Peyer's patch (tissue), 4 donors: Measurements from ENCODE around the gene SLC25A21. TPM values are rescaled to one million over a fixed set of nuclear protein-coding genes. Genes with fewer than 3 reads are reported as not detected.

Source experiments
- DNase-seq, 3 donors: peaks; one replicate each; pipeline ENCODE4 v3.0.0-alpha.2; 2017 to 2019
- H3K27ac ChIP-seq, 4 donors: fragments of 200-600 bp; sonication (generic); one replicate each; pipeline ENCODE4 v1.5.1; 2016 to 2019
- H3K27me3 ChIP-seq, 2 donors: fragments of 200-600 bp; sonication (generic); one replicate each; pipeline ENCODE4 v1.5.1; 2019
- H3K36me3 ChIP-seq, 3 donors: fragments of 200-600 bp; sonication (generic); one replicate each; pipeline ENCODE4 v1.5.1; 2016 to 2019
- H3K4me1 ChIP-seq, 4 donors: fragments of 200-600 bp; sonication (generic); one replicate each; pipeline ENCODE4 v1.5.1; 2016 to 2019
- H3K4me3 ChIP-seq, 4 donors: fragments of 200-600 bp; sonication (generic); 1 replicate in 3 of 4; 2 replicates in 1 of 4; pipeline ENCODE4 v1.5.1; 2016 to 2019; ENCODE audit warnings: mild to moderate bottlenecking in 1 of 4
- H3K9me3 ChIP-seq, 4 donors: fragments of 200-600 bp; sonication (generic); one replicate each; pipeline ENCODE4 v1.5.1; 2016 to 2019; ENCODE audit warnings: mild to moderate bottlenecking in 1 of 4
- POLR2A ChIP-seq, 2 donors: fragments of 450-650 bp; IDR thresholded peaks; one replicate each; pipeline ENCODE4 v1.5.1; 2017; ENCODE audit warnings: antibody characterized with exemption in 2 of 2, mild to moderate bottlenecking in 2 of 2, moderate library complexity in 2 of 2
- total RNA-seq, 4 donors: library from RNA; depleted of rRNA; stranded (reverse); fragments of >200 nt; gene quantifications; one replicate each; pipeline ENCODE4 v1.1.0, GENCODE V29; 2016
- TF ChIP-seq, protein P1 (sequence below), 6 experiments: fragments of 450-650 bp in 4 of 6; fragments of 200-600 bp in 2 of 6; sonication (generic) in 1 of 6; IDR thresholded peaks; one replicate each; pipeline ENCODE4 v1.5.1; 2017 to 2019; ENCODE audit warnings: antibody characterized with exemption in 6 of 6, mild to moderate bottlenecking in 3 of 6, moderate library complexity in 1 of 6

The SLC25A21 gene
- total RNA-seq, 4 donors from 2014 or later, result 0.70 to 1.6 TPM; not detected in 2

DNA sequence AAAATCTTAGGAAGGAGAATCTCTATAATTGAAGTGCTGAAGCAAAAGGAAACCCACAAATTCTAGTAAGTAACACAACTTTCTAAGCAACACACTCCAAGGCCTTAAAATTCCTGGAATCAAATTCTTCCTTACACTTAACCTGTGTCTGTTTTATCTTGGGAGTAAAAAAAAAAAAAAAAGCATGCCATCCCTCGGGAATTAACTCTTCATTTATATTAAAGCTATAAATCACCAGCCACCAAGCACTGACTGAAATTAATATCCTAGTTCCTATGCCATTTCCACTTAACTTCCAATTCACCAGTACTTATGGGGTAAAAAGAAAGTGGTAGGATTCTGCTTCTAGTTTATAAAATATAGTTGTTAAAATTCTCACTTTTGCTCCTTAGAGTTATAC is 238.1 kb downstream of the SLC25A21 start:
- Histone ChIP-seq H3K27me3 (no peaks in the 10 kb centered on the region), H3K36me3 (no peaks in the 10 kb centered on the region), H3K9me3 (no peaks in the 10 kb centered on the region), H3K27ac (no peak overlapping the region), H3K4me1 (no peaks in the 10 kb centered on the region), H3K4me3 (no peak overlapping the region)
- TF ChIP-seq, protein P1, sequence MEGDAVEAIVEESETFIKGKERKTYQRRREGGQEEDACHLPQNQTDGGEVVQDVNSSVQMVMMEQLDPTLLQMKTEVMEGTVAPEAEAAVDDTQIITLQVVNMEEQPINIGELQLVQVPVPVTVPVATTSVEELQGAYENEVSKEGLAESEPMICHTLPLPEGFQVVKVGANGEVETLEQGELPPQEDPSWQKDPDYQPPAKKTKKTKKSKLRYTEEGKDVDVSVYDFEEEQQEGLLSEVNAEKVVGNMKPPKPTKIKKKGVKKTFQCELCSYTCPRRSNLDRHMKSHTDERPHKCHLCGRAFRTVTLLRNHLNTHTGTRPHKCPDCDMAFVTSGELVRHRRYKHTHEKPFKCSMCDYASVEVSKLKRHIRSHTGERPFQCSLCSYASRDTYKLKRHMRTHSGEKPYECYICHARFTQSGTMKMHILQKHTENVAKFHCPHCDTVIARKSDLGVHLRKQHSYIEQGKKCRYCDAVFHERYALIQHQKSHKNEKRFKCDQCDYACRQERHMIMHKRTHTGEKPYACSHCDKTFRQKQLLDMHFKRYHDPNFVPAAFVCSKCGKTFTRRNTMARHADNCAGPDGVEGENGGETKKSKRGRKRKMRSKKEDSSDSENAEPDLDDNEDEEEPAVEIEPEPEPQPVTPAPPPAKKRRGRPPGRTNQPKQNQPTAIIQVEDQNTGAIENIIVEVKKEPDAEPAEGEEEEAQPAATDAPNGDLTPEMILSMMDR (IDR thresholded peaks at IDR 0.05), result no peak
- no peak for TF ChIP-seq POLR2A (IDR thresholded peaks at IDR 0.05)
- no peak for DNase-seq

DNA sequence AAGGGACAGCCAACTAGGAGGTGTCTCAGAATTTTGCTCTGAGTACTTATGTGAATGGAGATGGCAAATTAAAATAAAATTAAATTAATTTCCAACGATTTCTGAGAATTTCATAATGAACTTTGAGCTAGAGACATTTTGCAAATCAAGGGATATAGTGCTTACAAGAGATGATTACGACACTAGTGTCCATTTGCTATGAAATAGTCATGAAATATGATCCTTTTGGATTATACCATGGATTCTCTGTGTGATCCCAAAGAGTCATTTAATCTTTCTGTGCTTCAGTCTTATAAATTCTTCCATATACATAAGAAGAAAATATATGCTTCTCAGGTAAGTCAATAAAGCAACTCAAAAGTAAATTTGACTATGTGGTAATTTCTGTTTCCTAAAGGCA is 240.6 kb downstream of the SLC25A21 start:
- TF ChIP-seq, protein P1 (IDR thresholded peaks at IDR 0.05), result no peak
- no peak for TF ChIP-seq POLR2A (IDR thresholded peaks at IDR 0.05)
- no peak overlapping the region for H3K27ac ChIP-seq
- no peaks in the 10 kb centered on the region for H3K27me3 ChIP-seq
- no peak overlapping the region for H3K4me3 ChIP-seq
- H3K36me3 ChIP-seq, result no peaks in the 10 kb centered on the region
- H3K4me1 ChIP-seq, result no peaks in the 10 kb centered on the region
- DNase-seq, result no peak
- no peaks in the 10 kb centered on the region for H3K9me3 ChIP-seq

DNA sequence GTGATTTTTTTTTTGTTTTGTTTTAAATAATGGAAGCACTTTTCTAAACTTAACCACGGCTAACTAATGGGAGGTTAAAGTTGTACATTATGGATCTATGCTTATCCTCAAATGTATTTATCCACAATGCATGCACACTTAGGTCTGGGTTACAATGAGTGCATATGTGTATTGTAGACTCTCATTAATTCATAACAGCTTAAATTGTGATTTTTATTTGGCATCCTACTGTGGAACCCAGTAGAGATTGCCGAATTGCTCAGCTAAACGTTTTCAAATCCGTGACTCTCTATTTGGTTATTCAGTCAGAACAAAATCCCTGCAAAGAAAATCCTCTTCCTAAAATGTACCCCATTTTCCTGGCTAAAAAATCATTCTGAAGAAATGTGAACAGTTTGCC is 244.0 kb downstream of the SLC25A21 start:
- no peak for DNase-seq
- no peak overlapping the region for H3K4me3 ChIP-seq
- no peaks in the 10 kb centered on the region for H3K9me3 ChIP-seq
- H3K27me3 ChIP-seq, result no peaks in the 10 kb centered on the region
- TF ChIP-seq POLR2A (IDR thresholded peaks at IDR 0.05), result no peak
- TF ChIP-seq, protein P1 (IDR thresholded peaks at IDR 0.05), result no peak
- no peaks in the 10 kb centered on the region for H3K4me1 ChIP-seq
- H3K36me3 ChIP-seq, result no peaks in the 10 kb centered on the region
- H3K27ac ChIP-seq, result no peak overlapping the region

DNA sequence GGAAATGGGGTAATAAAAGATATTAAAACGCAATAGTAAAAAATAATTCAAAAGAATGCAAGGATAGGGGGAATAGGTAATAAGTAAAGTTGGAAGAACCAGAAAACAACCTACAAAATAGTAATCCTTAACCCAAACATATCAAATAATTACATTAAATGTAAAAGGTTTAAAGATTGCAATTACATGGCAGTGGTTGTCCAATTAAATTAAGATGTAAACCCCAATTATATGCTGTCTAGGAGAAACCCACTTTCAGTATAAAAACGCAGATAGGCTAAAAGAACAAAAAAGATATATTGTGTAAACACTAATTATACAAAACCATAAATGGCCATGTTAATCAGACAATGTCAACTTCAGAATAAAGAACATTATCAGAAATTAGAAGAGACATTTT is 247.3 kb downstream of the SLC25A21 start:
- Histone ChIP-seq H3K36me3 (no peaks in the 10 kb centered on the region), H3K27ac (no peak overlapping the region), H3K27me3 (no peaks in the 10 kb centered on the region), H3K4me1 (no peaks in the 10 kb centered on the region), H3K9me3 (no peaks in the 10 kb centered on the region), H3K4me3 (no peak overlapping the region)
- no peak for DNase-seq
- no peak for TF ChIP-seq POLR2A (IDR thresholded peaks at IDR 0.05)
- TF ChIP-seq, protein P1 (IDR thresholded peaks at IDR 0.05), result no peak

DNA sequence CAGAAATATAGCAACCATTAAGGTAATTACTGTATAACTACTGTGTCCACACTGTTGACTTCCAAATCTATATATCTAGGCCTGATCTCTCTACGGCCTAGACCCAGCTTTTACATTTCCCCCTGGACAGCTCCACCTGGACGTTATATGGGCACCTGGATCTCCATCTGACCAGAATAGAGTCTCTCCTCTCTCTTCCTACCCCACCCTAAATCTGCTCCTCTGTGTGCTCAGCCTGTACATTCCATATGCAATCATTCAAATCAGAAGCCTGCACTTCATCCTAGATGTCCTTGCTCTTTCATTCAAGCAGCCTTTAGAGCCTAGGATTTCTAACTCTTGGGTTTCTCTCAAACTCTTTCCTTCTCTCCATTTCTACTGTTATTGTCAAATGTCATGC is 255.7 kb downstream of the SLC25A21 start:
- no peak for TF ChIP-seq POLR2A (IDR thresholded peaks at IDR 0.05)
- TF ChIP-seq, protein P1 (IDR thresholded peaks at IDR 0.05), result no peak
- Histone ChIP-seq H3K27me3 (no peaks in the 10 kb centered on the region), H3K27ac (no peak overlapping the region), H3K4me3 (no peak overlapping the region), H3K36me3 (no peaks in the 10 kb centered on the region), H3K9me3 (no peaks in the 10 kb centered on the region), H3K4me1 (no peaks in the 10 kb centered on the region)
- DNase-seq, result no peak

DNA sequence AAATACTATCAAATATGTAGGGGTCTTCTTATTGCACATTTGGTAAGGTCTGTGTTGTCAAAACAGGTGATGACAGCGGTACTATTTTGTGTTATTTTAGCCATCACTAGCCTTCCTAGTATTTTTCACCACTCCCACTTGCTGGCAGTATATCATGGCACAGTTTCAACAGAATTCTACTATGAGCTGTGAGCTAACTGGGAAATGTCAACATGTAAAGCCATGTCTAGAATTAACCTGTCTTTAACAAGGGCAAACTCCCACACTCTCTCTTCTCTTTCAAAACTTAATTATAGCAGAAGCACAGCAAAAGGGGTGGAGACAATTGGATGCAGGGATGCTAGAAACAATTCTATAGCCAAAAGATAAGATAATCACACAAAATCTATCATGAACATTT is 257.3 kb downstream of the SLC25A21 start:
- Histone ChIP-seq H3K4me1 (no peaks in the 10 kb centered on the region), H3K27ac (no peak overlapping the region), H3K36me3 (no peaks in the 10 kb centered on the region), H3K9me3 (no peaks in the 10 kb centered on the region), H3K27me3 (no peaks in the 10 kb centered on the region), H3K4me3 (no peak overlapping the region)
- no peak for DNase-seq
- TF ChIP-seq, protein P1 (IDR thresholded peaks at IDR 0.05), result no peak
- no peak for TF ChIP-seq POLR2A (IDR thresholded peaks at IDR 0.05)
